Mononuclear cell (primary cell): ENCODE results near the gene CTXN1. TPM values are rescaled to one million over a fixed set of nuclear protein-coding genes. Genes with fewer than 3 reads are reported as not detected.

Experiments
- H3K27me3 ChIP-seq: 2 replicates; pipeline ENCODE4 v1.6.0; 2011; ENCODE audit warnings: low read length, control low read depth; ENCODE audit not compliant: insufficient read depth
- H3K4me1 ChIP-seq: 2 replicates; pipeline ENCODE4 v1.5.1; 2011; ENCODE audit warnings: mild to moderate bottlenecking, low read length, control low read depth; ENCODE audit not compliant: insufficient read depth
- H3K4me3 ChIP-seq: 2 replicates; pipeline ENCODE4 v1.5.1; 2011; ENCODE audit warnings: mild to moderate bottlenecking, low read length, moderate library complexity
- H3K9me3 ChIP-seq: 2 replicates; pipeline ENCODE4 v1.5.1; 2011; ENCODE audit warnings: low read depth, mild to moderate bottlenecking, control low read depth, low read length
- total RNA-seq: library from RNA; depleted of rRNA; stranded (reverse); fragments of >200 nt; gene quantifications from one replicate; pipeline ENCODE4 v1.2.3, GENCODE V29; 2012

CTXN1 gene
- total RNA-seq, 1 donor = not detected

DNA sequence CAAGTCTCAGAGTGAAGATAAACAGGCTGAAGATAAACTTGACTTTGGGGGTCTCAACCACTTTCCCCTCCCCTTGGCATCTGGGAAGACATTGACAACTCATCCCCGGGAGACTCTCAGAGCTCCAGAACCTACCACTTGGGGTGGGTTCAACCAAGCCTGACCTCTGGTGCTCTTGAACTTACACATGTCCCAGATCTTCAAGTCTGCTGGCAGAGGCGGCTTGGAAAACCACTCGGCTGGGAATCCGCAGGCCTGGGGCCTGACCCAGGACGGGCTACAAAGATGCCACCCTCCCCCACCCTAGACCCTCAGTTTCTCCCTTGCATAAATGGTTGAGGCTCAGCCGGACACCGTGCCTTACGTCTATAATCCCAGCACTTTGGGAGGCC lies 37.1 kb downstream of the CTXN1 start:
- no peak overlapping the region for H3K4me3 ChIP-seq
- no peaks in the 10 kb centered on the region for H3K9me3 ChIP-seq
- H3K27me3 ChIP-seq = peaks cover 6% of the 10 kb centered on the region

DNA sequence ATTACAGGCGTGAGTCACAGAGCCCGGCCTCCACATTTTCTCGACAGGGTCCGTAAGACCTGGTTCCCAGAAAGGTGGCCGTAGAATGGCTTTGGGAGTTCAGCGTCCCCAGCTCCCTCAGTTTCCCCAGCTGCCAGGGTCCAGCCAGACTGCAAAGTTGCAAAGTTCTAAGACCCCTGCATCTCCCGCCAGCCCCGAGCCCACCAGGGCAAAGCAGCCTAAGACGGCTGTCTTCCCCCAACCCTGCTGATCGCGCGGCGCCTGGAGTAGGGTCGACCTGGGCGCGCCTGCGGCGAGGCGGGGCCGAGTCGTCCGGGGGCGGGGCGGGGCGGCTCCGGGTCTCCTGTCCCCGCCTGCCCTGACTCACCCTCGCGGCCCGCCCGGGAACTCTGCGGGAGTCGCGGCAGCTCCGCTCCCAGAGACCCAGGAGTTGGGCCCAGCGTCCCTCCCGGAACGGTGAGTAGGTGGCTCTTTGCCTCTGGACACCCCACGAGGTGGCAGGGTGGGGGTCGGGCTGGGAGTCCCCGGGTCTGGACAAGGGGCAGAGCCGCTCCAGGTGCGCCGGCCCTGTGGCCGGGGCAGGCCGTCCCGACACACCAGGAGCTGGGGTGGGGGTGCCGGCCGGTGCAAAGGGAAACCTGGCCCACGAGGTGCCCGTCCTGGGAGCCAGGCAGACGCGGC lies 37.6 kb downstream of the CTXN1 start, which contains the start of gene LRRC8E:
TSS of gene LRRC8E (plus strand) at position 366 of the 681 bp plus-strand sequence. CDS start 7,094 bp downstream, outside the sequence.
- Histone ChIP-seq H3K4me3 (no peak within 1 kb of the TSS), H3K9me3 (no peaks in the 10 kb centered on the region), H3K27me3 (peaks cover 6% of the 10 kb centered on the region), H3K4me1 (peaks cover 3% of the 10 kb centered on the region)

More for the DNA sequence above, 37.1 kb downstream of the CTXN1 start:
- H3K4me1 ChIP-seq = peaks cover 3% of the 10 kb centered on the region

DNA sequence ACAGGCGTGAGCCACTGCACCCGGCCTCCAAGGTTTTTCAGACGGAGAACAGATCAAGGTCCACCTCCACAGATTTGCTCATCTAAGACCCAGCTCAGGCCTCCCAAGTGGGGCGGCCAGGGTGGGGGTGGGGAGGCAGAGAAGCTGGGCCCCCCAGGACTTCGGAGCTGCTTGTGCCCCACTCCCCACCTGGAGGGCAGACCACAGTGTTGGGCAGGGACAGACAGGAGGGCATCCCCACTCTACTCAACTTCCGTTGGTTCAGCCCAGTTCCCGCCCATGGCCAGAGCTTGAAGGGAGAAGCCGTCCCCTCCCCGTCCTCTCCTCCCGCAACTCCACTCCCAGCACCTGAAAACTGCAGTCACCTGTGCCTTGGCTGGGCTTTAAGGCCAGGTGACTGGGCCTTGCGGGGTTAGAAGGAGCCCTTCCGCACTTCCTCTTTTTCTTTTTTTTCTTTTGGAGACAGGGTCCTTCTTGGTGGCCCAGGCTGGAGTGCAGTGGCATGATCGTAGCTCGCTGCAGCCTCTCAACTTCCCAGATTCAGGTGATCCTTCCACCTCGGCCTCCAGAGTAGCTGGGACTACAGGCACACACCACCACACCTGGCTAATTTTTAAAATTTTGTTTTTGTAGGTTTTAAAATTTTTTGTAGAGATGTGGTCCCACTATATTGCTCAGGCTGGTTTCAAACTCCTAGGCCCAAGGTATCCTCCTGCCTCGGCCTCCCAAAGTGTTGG lies 38.4 kb downstream of the CTXN1 start:
- Histone ChIP-seq H3K27me3 (peaks cover 6% of the 10 kb centered on the region), H3K4me3 (no peak overlapping the region), H3K9me3 (no peaks in the 10 kb centered on the region), H3K4me1 (peaks cover 3% of the 10 kb centered on the region)

DNA sequence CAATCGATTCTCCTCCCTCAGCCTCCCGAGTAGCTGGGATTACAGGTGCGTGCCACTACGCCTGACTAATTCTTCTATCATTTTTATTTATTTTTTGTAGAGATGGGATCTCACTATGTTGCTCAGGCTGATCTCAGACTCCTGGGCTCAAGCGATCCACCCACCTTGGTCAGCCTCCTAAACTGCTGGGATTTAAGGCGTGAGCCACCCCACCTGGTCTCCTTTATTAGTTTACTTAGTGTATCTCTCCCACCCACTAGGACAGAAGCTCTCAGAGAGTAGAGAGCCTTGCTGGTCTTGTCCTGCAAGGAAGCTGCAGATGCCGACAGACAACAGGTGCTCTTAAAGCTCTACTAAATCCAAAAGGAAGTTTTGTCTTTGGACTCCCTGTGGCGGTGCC lies 40.1 kb downstream of the CTXN1 start:
- H3K4me3 ChIP-seq = no peak overlapping the region
- no peaks in the 10 kb centered on the region for H3K9me3 ChIP-seq
- peaks cover 6% of the 10 kb centered on the region for H3K27me3 ChIP-seq

DNA sequence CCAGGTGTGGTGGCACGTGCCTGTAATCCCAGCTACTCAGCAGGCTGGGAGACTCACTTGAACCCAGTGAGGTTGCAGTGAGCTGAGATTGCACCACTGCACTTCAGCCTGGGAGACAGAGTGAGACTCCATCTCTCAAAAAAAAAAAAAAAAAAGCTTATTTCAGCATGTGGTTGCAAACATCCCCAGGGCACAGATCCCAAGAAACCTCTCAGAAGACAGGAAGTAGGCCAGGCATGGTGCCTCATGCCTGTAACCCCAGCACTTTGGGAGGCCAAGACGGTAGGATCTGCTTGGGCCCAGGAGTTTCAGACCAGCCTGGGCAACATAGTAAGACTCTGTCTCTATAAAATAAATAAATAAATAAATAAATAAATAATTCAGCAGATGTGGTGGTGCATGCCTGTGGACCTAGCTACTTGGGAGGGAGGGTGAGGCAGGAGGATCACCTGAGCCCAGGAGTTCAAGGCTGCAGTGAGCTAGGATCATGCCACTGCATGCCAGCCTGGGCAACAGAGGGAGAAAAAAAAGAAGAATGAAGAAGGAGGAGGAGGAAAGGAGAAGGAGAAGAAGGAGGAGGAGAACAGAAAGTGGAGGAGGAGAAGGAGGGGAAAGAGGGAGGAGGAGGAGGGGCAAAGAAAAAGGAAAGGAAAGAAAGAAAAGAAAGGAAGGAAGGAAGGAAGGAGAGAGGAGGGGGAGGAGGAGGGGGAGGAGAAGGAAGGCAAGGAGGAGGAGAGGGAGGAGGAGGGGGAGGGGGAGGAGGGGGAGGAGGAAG lies 42.0 kb downstream of the CTXN1 start:
- no peak overlapping the region for H3K4me3 ChIP-seq
- peaks cover 3% of the 10 kb centered on the region for H3K4me1 ChIP-seq
- peaks cover 6% of the 10 kb centered on the region for H3K27me3 ChIP-seq
- H3K9me3 ChIP-seq = no peaks in the 10 kb centered on the region

More for the DNA sequence above, 40.1 kb downstream of the CTXN1 start:
- H3K4me1 ChIP-seq = peaks cover 3% of the 10 kb centered on the region

DNA sequence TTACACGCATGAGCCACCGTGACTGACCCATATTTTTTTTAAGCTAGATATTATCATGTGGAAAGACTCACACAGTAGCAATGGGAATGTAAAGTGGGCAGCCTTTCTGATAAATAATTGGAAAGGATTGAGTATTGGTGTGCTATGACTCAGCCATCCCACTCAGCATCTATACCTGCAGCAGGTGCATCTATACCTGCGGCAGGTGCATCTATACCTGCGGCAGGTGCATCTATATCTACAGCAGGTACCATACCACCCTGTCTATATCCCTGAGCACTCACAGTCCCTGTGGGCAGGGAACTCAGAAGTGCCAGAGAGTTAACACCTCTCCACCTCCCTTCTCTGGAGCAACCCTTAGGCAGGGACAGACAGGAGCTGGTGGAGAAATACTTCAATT lies 42.8 kb downstream of the CTXN1 start:
- H3K4me1 ChIP-seq = no peaks in the 10 kb centered on the region

DNA sequence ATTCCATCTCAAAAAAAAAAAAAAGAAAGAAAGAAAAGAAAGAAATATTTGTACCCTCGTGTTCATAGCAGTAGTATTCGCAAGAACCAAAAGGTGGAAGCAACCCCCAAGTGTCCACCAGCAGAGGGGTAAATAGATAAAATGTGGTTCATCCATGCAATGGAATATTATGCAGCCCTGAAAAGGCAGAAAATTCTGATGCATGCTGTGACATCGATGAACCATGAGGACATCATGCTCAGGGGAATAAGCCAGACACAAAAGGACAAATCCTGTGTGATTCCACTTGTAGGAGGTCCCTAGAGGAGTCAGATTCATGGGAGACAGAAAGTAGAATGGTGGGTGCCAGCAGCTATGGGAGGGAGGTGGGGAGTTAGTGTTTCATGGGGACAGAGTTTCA lies 44.0 kb downstream of the CTXN1 start:
- Histone ChIP-seq H3K27me3 (no peaks in the 10 kb centered on the region), H3K9me3 (no peaks in the 10 kb centered on the region), H3K4me3 (no peak overlapping the region), H3K4me1 (no peaks in the 10 kb centered on the region)

More for the DNA sequence above, 42.8 kb downstream of the CTXN1 start:
- Histone ChIP-seq H3K27me3 (peaks cover 6% of the 10 kb centered on the region), H3K9me3 (no peaks in the 10 kb centered on the region), H3K4me3 (no peak overlapping the region)

DNA sequence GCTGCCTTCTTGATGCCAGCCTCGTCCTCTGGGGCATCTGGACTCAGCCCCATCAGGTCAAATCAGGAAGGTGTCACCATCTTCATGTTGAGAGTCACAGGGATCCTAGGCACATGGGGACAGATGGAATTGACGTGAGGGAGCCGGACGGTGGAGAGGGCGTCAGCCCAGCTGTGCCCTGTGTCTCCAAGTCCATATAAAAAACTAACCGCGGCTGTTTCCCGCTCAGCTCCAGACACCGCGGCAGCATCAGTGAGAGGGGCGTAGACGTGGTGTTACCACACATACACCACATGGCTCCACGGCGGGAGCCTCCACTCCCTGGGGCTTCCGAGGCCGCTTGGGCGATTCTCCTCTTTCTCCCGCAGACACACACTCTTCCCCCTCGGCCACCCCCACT lies 46.1 kb downstream of the CTXN1 start:
- H3K27me3 ChIP-seq = peaks cover 6% of the 10 kb centered on the region
- H3K4me1 ChIP-seq = peaks cover under 1% of the 10 kb centered on the region
- no peaks in the 10 kb centered on the region for H3K9me3 ChIP-seq
- H3K4me3 ChIP-seq = no peak overlapping the region

DNA sequence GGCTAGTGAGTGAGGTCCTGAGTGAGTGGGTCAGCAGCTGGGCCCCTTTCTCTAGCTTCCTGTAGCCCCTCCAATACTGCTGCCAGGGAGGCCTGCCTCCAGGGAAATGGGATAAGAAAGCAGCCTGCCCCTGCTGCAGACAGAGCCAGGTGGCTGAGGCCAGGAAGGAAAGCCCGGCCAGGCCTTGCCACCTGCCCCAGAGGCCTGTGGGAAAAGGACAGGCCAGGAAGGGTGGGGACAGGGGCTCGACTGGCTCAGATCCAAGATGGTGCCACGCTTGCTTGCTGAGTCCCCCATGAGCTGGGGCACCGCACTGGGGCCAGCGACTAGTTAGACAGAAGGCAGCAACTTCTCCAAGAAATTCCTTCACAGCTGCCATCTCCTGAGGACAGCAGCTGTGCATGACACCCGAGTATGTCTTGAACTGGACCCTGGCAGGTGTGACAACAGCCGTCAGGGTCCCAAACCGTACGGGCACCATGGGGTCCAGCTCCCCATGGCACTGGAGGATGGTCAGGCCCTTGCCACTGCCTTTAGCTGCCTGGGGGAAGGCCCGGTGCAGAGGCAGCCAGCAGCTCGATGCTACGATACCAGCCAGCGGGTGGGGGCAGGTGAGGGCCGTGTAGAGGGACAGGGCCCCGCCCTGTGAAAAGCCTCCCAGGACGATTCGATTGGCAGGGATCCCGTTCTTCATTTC lies 46.7 kb downstream of the CTXN1 start:
- H3K4me1 ChIP-seq = peaks cover 5% of the 10 kb centered on the region
- no peak overlapping the region for H3K4me3 ChIP-seq
- H3K27me3 ChIP-seq = peaks cover 11% of the 10 kb centered on the region
- H3K9me3 ChIP-seq = no peaks in the 10 kb centered on the region

DNA sequence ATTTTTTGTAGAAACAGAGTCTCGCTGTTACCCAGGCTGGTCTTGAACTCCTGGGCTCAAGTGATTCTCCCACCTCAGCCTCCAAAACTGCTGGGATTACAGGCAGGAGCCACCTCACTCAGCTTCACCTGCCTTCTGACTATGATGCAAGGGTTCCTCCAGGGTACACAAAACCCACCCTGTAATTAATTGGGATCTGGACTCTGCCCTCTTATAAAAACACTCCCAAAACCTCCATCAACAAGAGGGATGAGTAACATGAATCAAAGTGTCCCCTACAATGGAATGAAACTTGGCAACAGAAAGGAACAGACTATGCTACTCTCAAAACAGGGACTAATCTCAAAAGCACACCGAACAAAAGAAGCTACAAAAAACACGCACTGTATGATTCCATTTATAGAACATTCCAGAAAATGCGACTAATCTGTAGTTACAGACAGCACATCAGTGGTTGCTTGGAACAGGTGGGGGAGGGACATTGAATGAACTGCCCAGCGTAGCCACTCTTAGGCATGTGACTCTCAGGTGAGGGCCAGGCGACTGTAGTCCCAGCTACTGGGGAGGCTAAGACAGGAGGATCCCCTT lies 48.6 kb downstream of the CTXN1 start:
- H3K9me3 ChIP-seq = no peaks in the 10 kb centered on the region
- H3K4me3 ChIP-seq = no peak overlapping the region
- peaks cover 22% of the 10 kb centered on the region for H3K27me3 ChIP-seq
- peaks cover 10% of the 10 kb centered on the region for H3K4me1 ChIP-seq

DNA sequence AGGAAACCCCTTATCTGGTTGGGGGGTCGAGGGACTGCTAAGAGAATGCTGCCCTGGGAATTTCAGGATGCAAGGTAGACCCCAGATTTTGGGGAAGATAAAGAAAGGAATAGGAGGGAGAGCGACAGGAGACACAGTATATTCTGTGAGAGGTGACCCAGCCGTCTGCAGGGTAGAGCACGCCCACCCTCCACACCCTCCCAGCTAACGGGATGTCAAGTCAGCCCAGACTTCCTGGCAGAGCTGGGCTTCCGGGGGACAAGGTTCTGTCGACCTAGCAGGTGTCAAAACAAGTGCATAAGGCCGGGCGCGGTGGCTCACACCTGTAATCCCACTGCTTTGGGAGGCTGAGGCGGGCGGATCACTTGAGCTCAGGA lies 51.0 kb downstream of the CTXN1 start:
- Histone ChIP-seq H3K4me3 (no peak overlapping the region), H3K9me3 (no peaks in the 10 kb centered on the region), H3K27me3 (peaks cover 22% of the 10 kb centered on the region), H3K4me1 (peaks cover 25% of the 10 kb centered on the region)

Other genes starting within 250 kb of the CTXN1 start
- gene MCEMP1, start 249.0 kb downstream of the CTXN1 start, total RNA-seq = 1.8 TPM
- gene TRAPPC5, start 245.3 kb downstream of the CTXN1 start, total RNA-seq = 25.5 TPM
- 25.4 TPM for gene FCER2, start 224.0 kb downstream of the CTXN1 start, total RNA-seq
- 0.63 TPM for gene CLEC4G, start 194.0 kb downstream of the CTXN1 start, total RNA-seq
- 0.21 TPM for gene CD209, start 178.6 kb downstream of the CTXN1 start, total RNA-seq
- not detected for gene CLEC4M, start 162.9 kb downstream of the CTXN1 start, total RNA-seq
- 17.2 TPM for gene EVI5L, start 95.9 kb downstream of the CTXN1 start, total RNA-seq
- gene PRR36, start 51.7 kb downstream of the CTXN1 start, total RNA-seq = 0.10 TPM
- gene LRRC8E, start 37.6 kb downstream of the CTXN1 start, total RNA-seq = not detected
- 23.2 TPM for gene MAP2K7, start 22.3 kb downstream of the CTXN1 start, total RNA-seq
- 0.10 TPM for gene TGFBR3L, start 11.3 kb downstream of the CTXN1 start, total RNA-seq
- gene SNAPC2, start 5.8 kb downstream of the CTXN1 start, total RNA-seq = 8.6 TPM
- 34.2 TPM for gene TIMM44, start 17.5 kb upstream of the CTXN1 start, total RNA-seq
- 9.2 TPM for gene ELAVL1, start 79.5 kb upstream of the CTXN1 start, total RNA-seq
- gene CCL25, start 126.6 kb upstream of the CTXN1 start, total RNA-seq = not detected
- gene FBN3, start 223.5 kb upstream of the CTXN1 start, total RNA-seq = not detected